Endodermal cell (in vitro differentiated cells): ENCODE data around the gene MAT2B. TPM values are rescaled to one million over a fixed set of nuclear protein-coding genes. Genes with fewer than 3 reads are reported as not detected.
"Not testable (repeated sequence)": the region's sequence is repeated elsewhere in the genome, so short reads cannot be mapped to it uniquely, and the experiment has no call there.

Experiments used
- DNase-seq: peaks from one replicate; pipeline ENCODE4 v3.0.0-alpha.2; 2017
- H3K27ac ChIP-seq: 2 replicates; pipeline ENCODE4 v1.5.1; 2013; ENCODE audit warnings: mild to moderate bottlenecking, low read depth, low read length, moderate library complexity
- H3K27me3 ChIP-seq: 2 replicates; pipeline ENCODE4 v1.6.1; 2013; ENCODE audit warnings: mild to moderate bottlenecking, low read length, moderate library complexity; ENCODE audit not compliant: insufficient read depth, control insufficient read depth, poor library complexity, severe bottlenecking
- H3K36me3 ChIP-seq: 2 replicates; pipeline ENCODE4 v1.7.0; 2013; ENCODE audit warnings: mild to moderate bottlenecking, low read length, moderate library complexity; ENCODE audit not compliant: control insufficient read depth, insufficient read depth
- H3K4me1 ChIP-seq: one replicate; pipeline ENCODE4 v1.7.0; 2013; ENCODE audit warnings: low read length; ENCODE audit not compliant: control insufficient read depth, insufficient read depth
- H3K4me3 ChIP-seq: 2 replicates; pipeline ENCODE4 v1.5.1; 2013; ENCODE audit warnings: mild to moderate bottlenecking, low read length, moderate library complexity
- H3K9ac ChIP-seq: 2 replicates; pipeline ENCODE4 v1.6.1; 2013; ENCODE audit warnings: mild to moderate bottlenecking, low read length, moderate library complexity; ENCODE audit not compliant: poor library complexity, severe bottlenecking; ENCODE audit errors: extremely low read depth
- H3K9me3 ChIP-seq: 2 replicates; pipeline ENCODE4 v1.6.1; 2013; ENCODE audit warnings: mild to moderate bottlenecking, low read length, moderate library complexity; ENCODE audit not compliant: control insufficient read depth
- H3K27ac Mint-ChIP-seq: 2 replicates; pipeline ENCODE4 v1.8.0; 2020; ENCODE audit warnings: mixed read lengths
- H3K27me3 Mint-ChIP-seq: 2 replicates; pipeline ENCODE4 v1.8.0; 2021; ENCODE audit warnings: mild to moderate bottlenecking, mixed read lengths; ENCODE audit not compliant: insufficient read depth
- H3K36me3 Mint-ChIP-seq: 2 replicates; pipeline ENCODE4 v1.8.0; 2020; ENCODE audit warnings: low read depth, mixed read lengths
- H3K4me1 Mint-ChIP-seq: 2 replicates; pipeline ENCODE4 v1.8.0; 2020; ENCODE audit warnings: mixed read lengths
- H3K4me3 Mint-ChIP-seq: 2 replicates; pipeline ENCODE4 v1.8.0; 2020; ENCODE audit warnings: mild to moderate bottlenecking, moderate library complexity, mixed read lengths
- H3K9me3 Mint-ChIP-seq: 2 replicates; pipeline ENCODE4 v1.8.0; 2020; ENCODE audit warnings: mild to moderate bottlenecking, mixed read lengths
- CTCF ChIP-seq: fragments of 200-600 bp; sonication (generic); conservative IDR thresholded peaks from 2 replicates; pipeline ENCODE4 v1.5.0; 2021; ENCODE audit warnings: antibody characterized with exemption, mild to moderate bottlenecking
- WGBS, 2 experiments: methylation state at CpG; one replicate each; pipeline versions ENCODE4 v1.1.5 to v1.1.7; 2013; ENCODE audit warnings: missing lambda C conversion rate in 2 of 2, mixed read lengths in 1 of 2; ENCODE audit not compliant: insufficient coverage in 1 of 2, insufficient read length in 1 of 2; 5-methylcytosine and 5-hydroxymethylcytosine counted together
- total RNA-seq, 2 donors: library from RNA; stranded (reverse); fragmentation: NEBNext Ultra II Directional in 1 of 2; extraction: Animal tissue kit (Norgen Biotek cat#: 25700) in 1 of 2; gene quantifications; 2 replicates in 1 of 2; 3 replicates in 1 of 2; pipeline ENCODE4 v1.2.1, GENCODE V29; 2021

MAT2B gene
- total RNA-seq, 2 donors from 2014 or later = 45.4 to 47.7 TPM

GRCh38 chr5:163535290-163535689 is 29.9 kb downstream of the MAT2B start:
- Histone ChIP-seq H3K36me3 (no peaks in the 10 kb centered on the region), H3K27me3 (no peaks in the 10 kb centered on the region), H3K9ac (no peak overlapping the region), H3K4me1 (peaks cover 16% of the 10 kb centered on the region), H3K4me3 (no peak overlapping the region), H3K9me3 (peaks cover 4% of the 10 kb centered on the region), H3K27ac (no peak overlapping the region)
- H3K27me3 Mint-ChIP-seq = no peaks in the 10 kb centered on the region
- WGBS, 2 experiments = 92 to 100% methylated on average over 2 to 3 of the region's 3 CpGs
- H3K4me3 Mint-ChIP-seq = no peak overlapping the region
- DNase-seq = no peak
- peaks cover 6% of the 10 kb centered on the region for H3K9me3 Mint-ChIP-seq
- H3K27ac Mint-ChIP-seq = no peak overlapping the region
- no peak for TF ChIP-seq CTCF
- no peaks in the 10 kb centered on the region for H3K36me3 Mint-ChIP-seq
- peaks cover 52% of the 10 kb centered on the region for H3K4me1 Mint-ChIP-seq

- not testable (repeated sequence) for H3K9ac ChIP-seq, H3K27me3 ChIP-seq, H3K27me3 Mint-ChIP-seq, H3K27ac Mint-ChIP-seq, H3K36me3 ChIP-seq, H3K36me3 Mint-ChIP-seq, H3K9me3 Mint-ChIP-seq, DNase-seq, H3K4me3 Mint-ChIP-seq, H3K4me3 ChIP-seq, H3K9me3 ChIP-seq, H3K27ac ChIP-seq
- WGBS, 2 experiments = 87% methylated on average over 3 of the region's 3 CpGs; no CpG with 5 or more reads in 1 of the 2 experiments
- H3K4me1 Mint-ChIP-seq = peaks cover 41% of the 10 kb centered on the region
- H3K4me1 ChIP-seq = peaks cover 12% of the 10 kb centered on the region
Observed at GRCh38 chr5:163536442-163536841, 31.0 kb downstream of the MAT2B start.

GRCh38 chr5:163540696-163541095 is 35.3 kb downstream of the MAT2B start:
- peaks cover 6% of the 10 kb centered on the region for H3K9me3 Mint-ChIP-seq
- peaks cover 4% of the 10 kb centered on the region for H3K4me1 Mint-ChIP-seq
- H3K4me1 ChIP-seq = no peaks in the 10 kb centered on the region
- H3K27me3 ChIP-seq = no peaks in the 10 kb centered on the region
- H3K4me3 ChIP-seq = no peak overlapping the region
- 100% methylated on average over 1 of the region's 1 CpG; no CpG with 5 or more reads in 1 of the 2 experiments for WGBS, 2 experiments
- H3K27ac ChIP-seq = no peak overlapping the region
- no peaks in the 10 kb centered on the region for H3K27me3 Mint-ChIP-seq
- no peak overlapping the region for H3K9ac ChIP-seq
- H3K9me3 ChIP-seq = peaks cover 4% of the 10 kb centered on the region
- H3K36me3 Mint-ChIP-seq = no peaks in the 10 kb centered on the region
- no peaks in the 10 kb centered on the region for H3K36me3 ChIP-seq
- no peak overlapping the region for H3K27ac Mint-ChIP-seq
- TF ChIP-seq CTCF = no peak
- no peak overlapping the region for H3K4me3 Mint-ChIP-seq
- DNase-seq = no peak

DNA sequence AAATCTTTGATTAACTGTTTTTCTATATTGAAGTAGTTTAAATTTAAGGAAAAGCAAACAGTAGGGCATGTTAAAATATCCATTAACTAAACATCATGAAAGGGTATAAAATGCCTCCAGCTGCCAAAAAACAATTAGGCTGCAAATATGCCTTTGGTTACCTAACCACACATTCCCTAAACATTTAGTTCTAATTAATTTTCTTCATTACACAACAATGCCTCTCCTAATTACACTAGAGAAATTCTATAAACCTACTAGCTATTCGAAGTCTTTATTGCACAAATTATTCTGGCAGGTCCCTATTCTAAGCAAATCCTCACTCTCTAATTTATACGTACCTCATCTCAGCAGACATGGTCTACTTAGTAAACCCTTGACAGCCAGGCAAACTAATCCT is 37.4 kb downstream of the MAT2B start:
- no peaks in the 10 kb centered on the region for H3K36me3 ChIP-seq

More for the DNA sequence above, 37.4 kb downstream of the MAT2B start:
- Mint-ChIP-seq H3K9me3 (no peaks in the 10 kb centered on the region), H3K27me3 (no peaks in the 10 kb centered on the region), H3K4me3 (no peak overlapping the region), H3K4me1 (peaks cover 2% of the 10 kb centered on the region), H3K36me3 (no peaks in the 10 kb centered on the region), H3K27ac (no peak overlapping the region)
- DNase-seq = no peak
- no peak overlapping the region for H3K4me3 ChIP-seq
- H3K9me3 ChIP-seq = no peaks in the 10 kb centered on the region
- no peak for TF ChIP-seq CTCF
- no peaks in the 10 kb centered on the region for H3K27me3 ChIP-seq
- no peak overlapping the region for H3K27ac ChIP-seq
- H3K9ac ChIP-seq = no peak overlapping the region
- 95 to 100% methylated on average over 1 to 2 of the region's 2 CpGs for WGBS, 2 experiments
- no peaks in the 10 kb centered on the region for H3K4me1 ChIP-seq
